ENCODE measurements around the gene SP3.

The SP3 gene

GRCh38 chr2:173869244-173870229 is 95.6 kb downstream of the SP3 start:
- TF ChIP-seq CTCF (IDR thresholded peaks at IDR 0.05; ENCODE audit: low read depth, low read length, missing control alignments), result no peak
- no peak overlapping the region for H3K4me3 ChIP-seq (ENCODE audit: low read depth, low read length)
- no peak for DNase-seq (ENCODE audit: low read depth)
- in situ Hi-C loops (cut with HindIII; ENCODE audit: low sequenced_read_pairs), result no loop called here

DNA sequence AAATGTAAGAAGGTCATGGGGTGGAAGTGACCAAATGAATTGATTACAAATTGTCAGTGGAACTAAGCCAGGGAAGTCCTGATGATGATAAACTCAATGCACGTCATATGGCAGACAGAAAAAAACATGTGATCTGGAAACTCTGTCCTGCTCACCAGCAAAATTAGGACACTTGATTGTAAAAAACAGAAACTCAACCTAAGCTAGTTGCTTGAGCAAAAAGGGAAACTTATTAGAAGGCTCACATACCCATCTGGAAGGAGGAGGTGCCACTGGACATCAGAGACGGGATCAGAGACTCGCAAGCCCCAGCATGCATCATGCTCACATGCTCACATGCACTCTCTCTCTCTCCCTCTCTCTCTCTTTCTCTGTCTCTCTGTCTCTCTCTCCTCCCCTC is 96.8 kb downstream of the SP3 start:
- in situ Hi-C loops (cut with HindIII; ENCODE audit: low sequenced_read_pairs), result no loop called here
- TF ChIP-seq CTCF (IDR thresholded peaks at IDR 0.05; ENCODE audit: low read depth, low read length, missing control alignments), result no peak
- no peak for DNase-seq (ENCODE audit: low read depth)
- H3K4me3 ChIP-seq (ENCODE audit: low read depth, low read length), result no peak overlapping the region

DNA sequence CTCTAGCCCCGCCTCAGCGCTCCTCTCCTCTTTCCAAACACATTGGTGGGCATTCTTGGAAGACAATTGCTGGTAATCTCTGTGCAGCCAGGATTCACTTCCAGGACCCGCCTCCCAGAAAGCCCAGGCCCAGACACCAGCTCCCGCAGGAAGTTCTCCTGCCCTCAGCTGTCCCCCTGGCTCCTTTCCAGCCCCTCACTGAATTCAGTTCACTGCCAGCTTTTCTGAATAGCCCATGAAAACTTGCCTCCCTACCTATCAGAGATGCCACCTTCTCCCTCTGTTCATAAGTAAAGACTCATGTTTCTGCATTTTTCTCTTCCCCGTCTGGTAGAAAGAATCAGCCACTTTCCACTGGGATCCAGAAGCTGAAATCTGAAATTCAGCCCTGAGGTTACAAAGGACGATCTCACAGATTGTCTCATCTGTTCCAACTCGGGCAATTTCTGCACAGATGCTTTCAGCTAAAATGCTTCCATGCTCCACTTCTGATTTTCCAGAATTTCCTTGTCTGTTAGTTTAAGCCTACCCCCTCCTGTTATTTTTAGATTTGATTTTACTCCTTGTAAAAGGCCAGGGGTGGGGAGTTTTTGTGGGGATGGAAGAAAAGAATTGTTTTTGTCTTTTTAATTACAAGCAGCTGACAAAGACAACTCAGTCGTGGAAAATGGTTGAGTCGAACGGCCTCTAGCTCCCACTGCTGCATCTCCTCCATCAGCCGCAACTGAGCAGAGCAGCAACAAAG is 98.1 kb downstream of the SP3 start:
- DNase-seq (ENCODE audit: low read depth), result no peak
- TF ChIP-seq CTCF (IDR thresholded peaks at IDR 0.05; ENCODE audit: low read depth, low read length, missing control alignments), result no peak
- no peak overlapping the region for H3K4me3 ChIP-seq (ENCODE audit: low read depth, low read length)
- in situ Hi-C loops (cut with HindIII; ENCODE audit: low sequenced_read_pairs), result no loop called here

- no peak for DNase-seq (ENCODE audit: low read depth)
- in situ Hi-C loops (cut with HindIII; ENCODE audit: low sequenced_read_pairs), result no loop called here
- no peak for TF ChIP-seq CTCF (IDR thresholded peaks at IDR 0.05; ENCODE audit: low read depth, low read length, missing control alignments)
- no peak overlapping the region for H3K4me3 ChIP-seq (ENCODE audit: low read depth, low read length)
These were observed 99.0 kb downstream of the SP3 start for GRCh38 chr2:173865971-173866873.

DNA sequence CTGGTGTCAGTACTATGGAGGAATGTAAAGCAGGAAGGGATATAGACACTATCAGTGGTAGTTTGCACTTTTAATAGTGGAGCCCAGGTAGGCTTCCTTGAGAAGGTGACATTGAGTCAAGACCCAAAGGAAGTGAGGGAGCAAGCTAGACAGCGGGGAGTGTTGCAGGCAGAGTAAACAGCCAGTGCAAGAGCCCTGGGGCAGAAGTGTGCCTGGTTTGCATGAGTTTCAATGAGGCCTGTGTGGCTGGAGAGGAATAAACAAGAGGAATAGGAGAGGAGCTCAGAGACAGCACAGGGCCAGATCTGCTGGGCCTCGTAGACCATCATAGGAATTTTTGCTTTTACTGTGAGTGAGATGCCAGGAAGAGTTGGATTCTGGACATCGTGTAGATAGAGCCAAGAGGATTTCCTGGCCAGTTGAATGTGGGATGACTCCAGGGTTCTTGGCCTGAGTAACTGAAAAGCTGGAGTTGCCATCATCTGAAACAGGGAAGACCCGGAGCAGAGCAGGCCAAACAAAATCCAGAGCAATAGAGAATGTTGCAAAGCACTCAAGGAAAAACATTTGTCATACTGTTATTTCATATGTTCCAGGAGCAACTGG is 102.5 kb downstream of the SP3 start:
- H3K4me3 ChIP-seq (ENCODE audit: low read depth, low read length), result no peak overlapping the region
- in situ Hi-C loops (cut with HindIII; ENCODE audit: low sequenced_read_pairs), result no loop called here
- no peak for DNase-seq (ENCODE audit: low read depth)
- TF ChIP-seq CTCF (IDR thresholded peaks at IDR 0.05; ENCODE audit: low read depth, low read length, missing control alignments), result no peak
